ENCODE measurements around the gene ZBTB44.

The ZBTB44 gene

DNA sequence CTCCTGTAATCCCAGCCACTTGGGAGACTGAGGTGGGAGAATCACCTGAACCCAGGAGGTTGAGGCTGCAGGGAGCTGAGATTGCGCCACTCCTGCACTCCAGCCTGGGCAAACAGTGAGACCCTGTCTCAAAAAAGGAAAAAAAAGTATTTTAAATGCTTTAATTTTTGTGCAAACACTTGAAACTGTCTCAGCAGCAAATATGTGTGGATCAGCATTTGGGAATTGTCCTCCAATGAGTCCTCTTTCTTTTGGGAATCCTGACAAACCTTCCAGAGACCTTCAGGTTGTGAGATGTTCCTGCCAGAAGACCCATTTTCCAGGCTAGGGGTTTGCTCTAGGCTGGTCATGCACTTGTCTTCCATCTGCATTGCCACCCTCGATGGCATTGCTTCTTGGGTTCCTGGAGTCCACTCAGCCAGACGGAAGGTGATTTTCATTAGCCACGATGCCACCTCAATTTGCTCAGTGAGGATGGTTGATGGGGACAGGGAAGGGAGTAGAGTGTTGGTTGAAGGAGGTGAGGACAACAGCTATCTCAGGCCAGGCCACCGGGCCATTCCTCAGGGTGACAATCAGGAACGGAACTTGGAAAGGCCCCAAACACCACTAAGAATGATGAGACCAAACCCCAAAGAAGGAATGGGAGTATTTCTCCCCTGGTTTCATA is 99.7 kb downstream of the ZBTB44 start:
- DNase-seq (ENCODE audit: low spot score) = no peak

DNA sequence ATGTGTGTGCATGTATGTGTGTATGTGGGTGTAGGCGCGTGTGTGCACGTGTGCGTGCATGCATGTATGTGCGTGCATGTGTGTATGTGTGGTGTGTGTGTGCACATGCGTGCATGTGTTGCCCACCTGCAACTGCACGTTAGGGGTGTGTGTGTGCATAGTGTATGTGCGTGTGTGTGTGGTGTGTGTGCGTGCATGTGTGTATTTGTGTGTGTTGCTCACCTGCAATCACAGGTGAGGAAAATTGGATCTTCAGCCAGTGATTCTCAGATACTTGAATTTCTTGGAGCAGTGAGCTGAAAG is 100.8 kb downstream of the ZBTB44 start:
- DNase-seq (ENCODE audit: low spot score) = no peak

DNA sequence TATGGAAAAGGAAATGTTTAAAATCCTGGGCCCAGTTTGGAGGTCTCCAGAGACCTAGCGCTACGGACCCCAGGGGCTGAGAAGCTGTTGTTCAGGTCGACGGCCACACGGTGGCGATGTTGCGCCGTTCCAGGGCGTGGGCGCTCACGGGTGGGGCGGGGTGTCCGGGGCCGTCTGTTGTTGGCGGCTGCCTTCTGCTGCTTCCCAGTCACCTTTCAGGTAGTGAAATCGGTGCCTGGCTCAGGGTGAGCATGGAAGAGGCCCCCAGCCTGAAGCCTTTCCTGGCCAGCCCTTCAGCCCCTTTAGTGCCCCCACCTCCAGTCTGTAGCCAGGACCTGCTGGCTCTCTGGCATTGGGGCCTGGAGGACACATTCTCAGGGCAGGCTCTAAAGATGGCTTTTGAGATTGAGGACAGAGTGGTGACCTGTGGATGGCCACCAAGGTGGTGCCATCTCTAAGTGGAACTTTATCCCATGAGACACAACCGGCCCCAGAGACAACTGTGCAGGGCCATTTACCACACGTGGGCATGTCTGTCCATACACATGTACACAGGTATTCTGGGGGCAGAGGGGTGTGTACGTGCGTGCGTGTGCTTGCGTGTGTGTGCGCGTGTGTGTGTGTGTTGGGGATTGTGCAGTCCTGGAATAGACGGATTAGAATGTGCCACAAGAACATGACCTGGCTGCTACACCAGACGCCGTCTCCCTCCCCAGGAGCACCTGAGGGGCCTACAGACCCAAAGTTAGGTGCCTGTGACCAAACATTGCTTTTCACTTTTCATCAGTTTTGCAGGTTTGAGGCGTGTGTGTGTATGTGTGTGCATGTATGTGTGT is 101.4 kb downstream of the ZBTB44 start:
- DNase-seq (ENCODE audit: low spot score) = peak; percentile 84

DNA sequence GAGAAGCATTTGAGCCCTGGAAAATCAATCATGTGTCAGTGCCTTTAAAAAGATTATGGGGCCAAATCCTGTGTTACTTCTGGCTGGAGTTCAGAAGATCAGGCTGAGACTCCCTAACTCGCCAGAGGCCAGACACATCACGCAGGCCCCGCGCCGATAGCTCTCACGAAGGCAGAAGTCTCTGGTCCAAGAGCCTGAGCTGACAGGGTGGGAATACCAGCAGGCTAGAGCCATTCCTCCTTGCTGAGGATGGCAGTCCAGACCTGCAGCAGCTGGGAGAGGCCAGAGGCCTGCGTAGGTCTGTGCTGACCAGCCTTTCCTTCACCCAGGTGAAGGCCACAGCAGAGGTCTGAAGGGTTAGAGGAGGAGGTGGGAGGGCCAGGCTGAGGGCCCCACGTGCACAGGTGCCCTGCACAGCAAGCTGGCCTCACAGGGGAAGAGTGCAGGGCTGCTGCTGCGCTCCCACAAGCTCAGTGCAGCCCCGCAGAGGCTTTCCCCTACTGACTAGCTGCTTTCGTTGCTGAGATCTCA is 102.2 kb downstream of the ZBTB44 start:
- no peak for DNase-seq (ENCODE audit: low spot score)

DNA sequence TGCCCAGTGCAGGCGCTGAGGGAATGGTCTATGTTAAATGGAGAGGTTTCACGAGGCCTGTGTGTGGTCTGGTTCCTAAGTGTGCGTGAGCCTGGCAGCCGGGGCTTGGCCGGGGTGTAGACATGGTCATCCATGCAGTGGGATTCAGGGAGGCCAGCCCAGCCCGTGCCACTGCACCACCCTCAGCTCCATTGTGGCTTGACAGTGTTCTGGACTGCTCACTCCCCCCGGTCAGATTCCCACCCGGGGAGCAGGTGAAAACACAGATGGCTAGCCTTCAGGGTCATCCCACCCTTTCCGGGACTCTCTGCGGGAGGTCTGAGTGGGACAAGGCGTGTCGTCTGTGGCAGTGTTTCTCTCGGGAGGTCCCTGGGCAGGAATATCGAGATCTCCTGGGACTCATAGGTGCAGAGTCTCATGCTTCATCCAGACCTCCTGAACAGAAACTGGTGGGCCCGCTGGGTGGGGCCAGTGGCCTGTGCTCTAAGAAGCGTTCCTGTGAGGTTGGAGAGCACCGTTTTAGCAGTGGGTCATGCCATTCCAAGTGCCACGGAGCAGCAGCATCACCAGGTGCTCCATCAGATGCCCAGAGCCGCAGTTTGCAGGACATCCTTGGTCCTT is 102.8 kb downstream of the ZBTB44 start:
- DNase-seq (ENCODE audit: low spot score) = no peak

DNA sequence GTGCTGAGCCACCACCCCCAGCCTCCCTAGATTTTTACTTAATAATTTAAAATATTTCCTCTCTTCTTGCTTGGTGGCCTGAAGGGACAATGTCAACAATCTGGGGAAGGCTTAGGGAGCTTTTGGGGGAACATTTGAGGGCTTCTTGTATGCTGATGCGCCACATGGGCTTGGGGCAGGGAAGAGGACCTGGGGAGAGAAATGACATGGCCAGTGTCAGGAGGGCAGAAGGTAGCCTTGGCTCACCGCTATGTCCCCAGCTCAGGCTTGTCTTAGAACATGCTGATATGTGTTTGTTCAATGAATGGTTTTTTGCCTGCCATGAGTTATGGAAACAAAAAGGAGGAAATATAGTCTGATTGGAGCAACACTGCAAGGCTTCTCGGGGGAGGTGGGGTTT is 103.6 kb downstream of the ZBTB44 start:
- DNase-seq (ENCODE audit: low spot score) = no peak

DNA sequence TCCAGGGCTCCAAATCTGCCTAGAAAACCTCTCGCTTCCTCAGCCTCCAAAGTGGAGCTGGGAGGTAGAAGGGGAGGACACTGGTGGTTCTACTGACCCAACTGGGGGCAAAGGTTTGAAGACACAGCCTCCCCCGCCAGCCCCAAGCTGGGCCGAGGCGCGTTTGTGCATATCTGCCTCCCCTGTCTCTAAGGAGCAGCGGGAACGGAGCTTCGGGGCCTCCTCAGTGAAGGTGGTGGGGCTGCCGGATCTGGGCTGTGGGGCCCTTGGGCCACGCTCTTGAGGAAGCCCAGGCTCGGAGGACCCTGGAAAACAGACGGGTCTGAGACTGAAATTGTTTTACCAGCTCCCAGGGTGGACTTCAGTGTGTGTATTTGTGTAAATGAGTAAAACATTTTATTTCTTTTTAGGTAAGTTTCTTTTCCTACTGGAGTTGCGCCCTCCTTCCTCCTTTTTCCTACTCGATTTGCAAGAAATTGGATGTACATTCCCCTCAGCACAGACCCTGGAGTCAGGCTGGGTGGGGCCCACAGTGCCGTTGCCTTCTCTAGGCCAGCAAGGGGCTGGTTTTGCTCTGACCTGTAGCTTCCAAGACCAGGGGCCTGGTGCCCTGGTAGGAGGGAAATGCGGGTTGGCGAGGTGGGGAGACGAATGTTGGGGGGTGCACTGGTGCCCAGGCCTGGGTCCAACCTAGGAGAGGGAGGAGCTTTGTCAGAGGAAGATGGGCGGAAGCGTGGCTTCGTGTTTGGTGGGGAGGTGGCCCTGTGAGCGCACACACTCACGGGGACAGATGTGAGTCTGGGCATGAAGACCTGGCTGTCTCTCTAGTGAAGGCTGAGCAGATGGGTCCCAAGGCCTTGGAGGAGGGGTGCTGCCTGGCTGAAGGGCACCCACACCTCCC is 104.5 kb downstream of the ZBTB44 start:
- DNase-seq (ENCODE audit: low spot score) = no peak

DNA sequence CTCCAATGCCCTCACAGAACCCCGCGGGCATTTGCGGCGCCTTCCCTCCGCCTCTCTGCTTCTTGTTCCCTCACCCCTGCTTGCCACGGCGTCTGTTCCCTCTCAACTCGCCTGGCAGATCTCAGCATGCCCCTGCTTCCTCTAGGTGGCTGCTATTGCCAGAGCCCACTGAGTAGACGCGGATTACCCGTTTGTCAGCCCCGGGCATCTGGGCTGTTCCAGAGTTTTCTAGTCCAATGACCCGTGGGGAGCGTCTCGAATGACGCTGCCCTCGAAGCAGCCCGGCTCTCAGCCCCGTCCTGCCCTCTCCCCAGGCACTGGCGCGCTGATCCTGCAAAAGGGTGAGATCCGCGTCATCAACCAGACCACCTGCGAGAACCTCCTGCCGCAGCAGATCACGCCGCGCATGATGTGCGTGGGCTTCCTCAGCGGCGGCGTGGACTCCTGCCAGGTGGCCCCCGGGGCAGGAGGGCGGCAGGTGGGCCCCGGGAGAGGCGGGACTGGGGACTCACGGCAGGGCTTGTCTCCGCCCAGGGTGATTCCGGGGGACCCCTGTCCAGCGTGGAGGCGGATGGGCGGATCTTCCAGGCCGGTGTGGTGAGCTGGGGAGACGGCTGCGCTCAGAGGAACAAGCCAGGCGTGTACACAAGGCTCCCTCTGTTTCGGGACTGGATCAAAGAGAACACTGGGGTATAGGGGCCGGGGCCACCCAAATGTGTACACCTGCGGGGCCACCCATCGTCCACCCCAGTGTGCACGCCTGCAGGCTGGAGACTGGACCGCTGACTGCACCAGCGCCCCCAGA is 105.4 kb downstream of the ZBTB44 start:
- no peak for DNase-seq (ENCODE audit: low spot score)

DNA sequence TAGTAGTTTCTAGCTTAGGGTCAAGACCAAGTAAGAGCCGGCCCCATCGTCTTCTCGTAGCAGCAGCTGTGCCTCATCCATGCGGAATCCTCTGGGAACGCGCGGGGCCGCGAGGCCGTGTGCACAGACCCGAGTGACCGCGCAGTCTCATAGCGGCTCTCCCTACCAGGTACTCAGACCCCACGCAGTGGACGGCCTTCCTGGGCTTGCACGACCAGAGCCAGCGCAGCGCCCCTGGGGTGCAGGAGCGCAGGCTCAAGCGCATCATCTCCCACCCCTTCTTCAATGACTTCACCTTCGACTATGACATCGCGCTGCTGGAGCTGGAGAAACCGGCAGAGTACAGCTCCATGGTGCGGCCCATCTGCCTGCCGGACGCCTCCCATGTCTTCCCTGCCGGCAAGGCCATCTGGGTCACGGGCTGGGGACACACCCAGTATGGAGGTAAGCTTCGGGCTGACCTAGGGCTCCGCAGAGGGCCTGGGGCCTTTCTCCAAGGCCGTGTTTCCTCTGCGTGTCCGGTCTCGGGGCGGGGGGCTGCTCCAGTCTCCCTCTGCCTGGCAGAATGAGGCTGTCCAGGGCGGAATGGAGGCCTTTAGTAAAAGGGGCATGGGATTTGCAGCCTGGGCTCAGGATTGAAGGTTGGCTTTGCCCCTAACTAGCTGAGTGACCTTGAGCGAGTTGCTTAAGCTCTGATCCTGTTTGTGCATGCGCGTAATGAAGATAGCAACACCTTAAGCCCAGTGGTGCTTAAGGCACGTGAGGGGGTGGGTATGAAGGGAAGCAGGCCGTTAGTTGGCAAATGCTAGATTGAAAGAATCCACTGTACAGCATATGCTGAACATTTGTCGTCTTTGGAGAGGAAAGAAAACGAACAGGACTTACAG is 106.2 kb downstream of the ZBTB44 start:
- DNase-seq (ENCODE audit: low spot score) = no peak

DNA sequence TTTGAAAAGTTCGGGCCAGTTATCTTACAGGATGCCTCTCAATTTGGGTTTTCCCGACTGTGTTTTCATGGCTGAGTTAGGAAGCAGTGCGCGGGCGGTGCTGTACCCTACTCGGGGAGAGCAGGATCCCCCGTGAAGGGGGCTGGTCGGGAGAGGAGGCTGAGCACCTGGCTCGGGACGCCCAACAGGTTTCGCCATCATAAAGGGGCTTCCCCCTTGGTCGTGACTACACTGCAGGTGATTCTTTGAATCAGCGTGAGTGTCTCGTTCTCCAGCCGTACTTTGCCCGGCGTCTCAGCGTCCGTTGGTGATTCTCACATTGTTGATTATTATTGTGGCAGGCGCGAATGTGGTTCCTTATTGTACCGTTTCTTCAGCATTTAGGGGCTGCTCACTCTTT is 108.6 kb downstream of the ZBTB44 start:
- no peak for DNase-seq (ENCODE audit: low spot score)

DNA sequence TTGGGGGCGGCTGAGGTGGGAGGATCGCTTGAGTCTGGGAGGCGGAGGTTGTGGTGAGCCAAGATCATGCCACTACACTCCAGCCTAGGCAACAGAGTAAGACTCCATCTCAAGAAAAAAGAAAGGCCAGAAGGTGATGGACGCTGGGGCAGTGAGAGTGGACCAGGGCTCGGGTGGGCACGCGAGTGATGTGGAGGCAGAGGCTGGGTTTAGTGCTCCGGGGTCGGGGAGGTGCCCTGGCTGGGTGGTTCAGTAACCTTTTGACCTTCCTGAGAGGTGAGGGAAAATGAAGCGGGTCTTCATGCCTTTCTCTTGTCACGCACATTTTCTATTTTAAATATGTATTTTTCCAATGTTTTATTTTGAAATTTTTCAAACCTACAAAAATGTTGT is 110.0 kb downstream of the ZBTB44 start:
- no peak for DNase-seq (ENCODE audit: low spot score)

DNA sequence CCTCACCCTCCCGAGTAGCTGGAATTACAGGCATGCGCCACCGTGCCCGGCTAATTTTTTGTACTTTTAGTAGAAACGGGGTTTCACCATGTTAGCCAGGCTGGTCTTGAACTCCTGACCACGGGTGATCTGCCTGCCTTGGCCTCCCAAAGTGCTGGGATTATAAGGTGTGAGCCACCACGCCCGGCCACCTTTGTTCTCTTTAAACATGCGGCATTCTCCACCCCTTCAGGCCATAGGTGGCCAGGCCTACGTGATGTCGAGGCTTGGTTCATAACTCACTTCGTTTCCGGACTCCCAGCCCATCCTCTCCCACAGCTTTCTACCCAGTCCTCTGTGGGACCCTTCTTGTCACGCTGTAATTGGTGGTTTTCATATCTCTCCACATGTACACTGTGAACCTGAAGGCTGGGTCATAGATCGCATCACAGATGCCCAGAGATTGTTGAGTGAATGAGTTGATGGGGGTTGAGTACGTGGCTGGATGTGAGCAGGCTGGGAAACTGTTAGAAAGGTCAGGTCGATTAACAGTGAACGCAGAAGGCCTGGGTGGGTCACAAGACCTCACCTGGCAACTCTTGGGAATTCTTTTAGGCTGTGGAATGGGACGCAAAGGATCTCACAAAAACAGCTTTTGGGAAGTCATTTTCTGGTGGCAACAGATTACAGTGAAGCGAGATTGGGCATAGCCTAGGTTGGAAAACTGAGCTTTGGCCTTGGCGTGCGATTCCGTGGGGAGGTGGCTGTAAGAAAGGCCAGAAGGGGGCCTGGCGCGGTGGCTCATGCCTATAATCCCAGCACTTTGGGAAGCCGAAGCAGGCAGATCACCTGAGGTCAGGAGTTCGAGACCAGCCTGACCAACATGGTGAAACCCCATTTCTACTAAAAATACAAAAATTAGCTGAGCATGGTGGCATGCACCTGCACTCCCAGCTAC is 110.7 kb downstream of the ZBTB44 start:
- no peak for DNase-seq (ENCODE audit: low spot score)

DNA sequence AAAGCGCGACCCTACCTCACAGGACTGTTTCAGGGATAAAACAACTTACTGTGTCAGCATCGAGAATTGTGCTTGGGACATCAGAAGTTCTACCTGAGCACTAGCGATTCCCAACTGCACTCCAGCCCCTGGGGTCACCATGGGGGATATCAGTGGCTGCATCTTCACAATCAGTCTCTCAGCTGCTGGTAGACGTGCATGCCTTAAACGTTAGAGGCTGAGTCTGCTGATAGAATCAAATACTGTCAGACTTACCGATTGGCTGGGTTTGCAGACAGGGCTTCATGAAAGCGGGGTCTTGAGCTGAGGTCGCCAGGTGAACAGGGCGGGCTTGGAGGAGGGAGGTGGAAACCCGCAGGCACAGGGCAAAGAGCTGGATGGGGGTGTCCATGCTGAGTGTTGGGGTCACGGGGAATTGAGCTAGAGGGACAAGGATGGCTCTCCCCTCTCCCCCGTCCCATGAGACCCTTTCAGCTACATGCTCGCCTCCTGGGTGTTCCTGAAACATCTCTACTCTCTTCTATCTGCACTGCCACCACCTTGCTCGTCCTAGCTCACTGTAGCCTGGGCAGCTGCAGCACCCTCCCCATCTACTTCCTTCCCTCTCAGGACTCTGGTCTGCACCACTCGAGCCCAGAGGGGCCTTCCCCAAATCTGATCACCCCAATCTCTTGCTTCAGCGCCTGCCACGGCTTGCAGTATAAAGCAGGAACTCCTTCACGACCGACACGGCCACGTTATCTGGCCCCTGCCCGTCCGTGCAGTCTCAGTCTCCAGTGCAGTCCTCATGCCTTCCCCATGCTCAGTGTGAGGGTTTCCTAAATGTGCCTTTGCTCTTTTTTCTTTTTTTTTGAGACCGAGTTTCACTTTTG is 111.7 kb downstream of the ZBTB44 start:
- no peak for DNase-seq (ENCODE audit: low spot score)

DNA sequence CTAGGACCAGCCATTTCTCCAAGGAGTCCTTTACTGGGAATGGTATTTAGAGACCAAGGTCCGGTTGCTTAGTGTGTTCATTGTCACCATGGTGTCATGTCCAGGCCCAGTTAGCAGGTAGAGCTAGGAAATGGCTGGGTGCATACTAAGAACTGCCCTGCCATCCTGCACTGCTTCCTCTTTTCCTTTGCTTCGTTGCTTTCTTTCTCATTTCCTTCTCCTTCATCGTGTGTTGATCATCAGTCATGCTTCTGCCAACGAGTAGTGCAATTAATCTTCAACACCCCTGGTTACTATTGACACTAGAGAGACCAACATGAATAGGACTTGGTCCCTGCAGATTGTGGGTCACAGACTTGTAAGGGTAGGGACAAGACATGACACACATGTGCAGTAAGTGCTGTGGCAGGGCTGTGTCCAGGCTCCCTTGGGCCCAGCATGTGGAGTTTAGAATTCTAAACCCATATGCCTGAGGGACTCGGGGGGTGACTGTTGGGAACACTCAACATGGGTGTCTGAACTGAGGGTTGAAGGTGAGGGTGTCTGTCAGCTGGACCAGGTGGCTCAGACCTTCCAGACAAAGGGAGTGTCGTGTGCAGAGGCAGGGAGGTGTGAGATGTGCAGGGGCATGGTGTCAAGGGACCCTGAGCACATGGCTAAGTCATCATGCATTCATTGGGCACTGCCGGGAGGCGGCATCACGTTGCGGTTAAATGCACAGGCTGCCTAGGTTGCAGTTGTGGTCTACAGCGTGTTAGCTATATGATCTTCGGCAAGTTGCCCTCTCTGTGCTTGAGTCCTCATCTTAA is 112.5 kb downstream of the ZBTB44 start:
- DNase-seq (ENCODE audit: low spot score) = peak; percentile 40

DNA sequence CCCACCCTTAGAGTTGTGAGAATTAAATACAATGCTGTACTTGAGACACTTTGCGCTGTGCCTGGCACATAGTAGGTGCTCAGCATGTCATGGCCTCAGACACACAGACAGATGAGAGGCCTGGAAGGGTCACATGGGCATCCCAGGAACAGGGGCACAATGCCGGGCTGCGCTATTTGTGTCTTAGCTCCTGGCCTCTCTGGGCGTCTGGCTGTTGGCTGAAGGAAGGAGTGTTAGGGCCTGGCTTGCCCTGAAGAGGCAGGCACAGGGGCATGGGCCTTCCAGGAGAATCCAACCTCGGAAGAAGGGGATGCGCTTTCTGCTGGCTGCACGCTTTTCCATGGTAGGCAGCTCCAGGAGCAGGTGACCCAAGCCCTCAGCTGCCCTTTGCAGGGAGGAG is 113.7 kb downstream of the ZBTB44 start:
- no peak for DNase-seq (ENCODE audit: low spot score)

DNA sequence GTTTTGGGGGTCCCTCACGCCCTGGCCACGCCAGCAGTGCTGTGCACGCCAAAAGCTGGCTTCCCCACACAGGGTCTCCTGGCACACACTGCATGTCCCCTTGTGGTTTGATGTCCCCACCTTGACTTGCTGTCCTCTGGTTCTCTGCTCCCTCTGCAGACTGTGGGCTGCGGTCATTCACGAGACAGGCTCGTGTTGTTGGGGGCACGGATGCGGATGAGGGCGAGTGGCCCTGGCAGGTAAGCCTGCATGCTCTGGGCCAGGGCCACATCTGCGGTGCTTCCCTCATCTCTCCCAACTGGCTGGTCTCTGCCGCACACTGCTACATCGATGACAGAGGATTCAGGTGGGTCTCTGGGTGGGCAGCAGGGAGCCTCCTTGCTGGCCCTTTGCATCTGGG is 114.9 kb downstream of the ZBTB44 start:
- no peak for DNase-seq (ENCODE audit: low spot score)

DNA sequence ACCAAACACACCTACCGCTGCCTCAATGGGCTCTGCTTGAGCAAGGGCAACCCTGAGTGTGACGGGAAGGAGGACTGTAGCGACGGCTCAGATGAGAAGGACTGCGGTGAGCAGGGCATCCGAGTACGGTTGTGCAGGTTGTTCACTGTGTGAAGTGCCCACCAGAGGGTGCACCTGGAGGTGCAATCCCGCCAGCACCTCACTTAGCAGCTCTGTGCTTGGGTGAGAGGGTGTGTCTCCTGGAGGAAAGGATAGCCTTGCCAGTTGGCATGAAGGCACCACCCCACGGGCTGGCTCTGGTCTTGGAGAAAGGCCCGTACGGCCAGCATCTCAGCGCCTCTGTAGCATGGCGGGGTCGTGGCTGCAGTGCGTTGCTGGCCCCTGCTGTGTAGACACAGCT is 115.8 kb downstream of the ZBTB44 start:
- no peak for DNase-seq (ENCODE audit: low spot score)

Measured in germinal center (tissue), 1 donor.